ENCODE data around the gene UBE4A.
A peak's percentile ranks its signal among the peaks of the same experiment; 100 is the strongest.

The UBE4A gene

GRCh38 chr11:118341815-118342489 is 17.4 kb upstream of the UBE4A start:
- DNase-seq: no peak

GRCh38 chr11:118342503-118343161 is 16.8 kb upstream of the UBE4A start, which contains the start of gene CD3D:
TSS of gene CD3D (minus strand) at chr11:118342705. CDS start at chr11:118342607, 98 bp downstream.
- no peak for DNase-seq

- no peak for DNase-seq
These were observed 16.2 kb upstream of the UBE4A start for GRCh38 chr11:118343248-118343647.

GRCh38 chr11:118343981-118344515 is 15.4 kb upstream of the UBE4A start, which contains the start of gene CD3G:
TSS of gene CD3G (plus strand) at chr11:118344344. CDS start at chr11:118344424, 80 bp downstream.
- no peak for DNase-seq

GRCh38 chr11:118349475-118349874 is 9.9 kb upstream of the UBE4A start:
- no peak for DNase-seq

GRCh38 chr11:118353084-118353710 is 6.2 kb upstream of the UBE4A start:
- no peak for DNase-seq

GRCh38 chr11:118358071-118358470 is 1.3 kb upstream of the UBE4A start:
- no peak for DNase-seq

- no peak for DNase-seq
These were observed 5.7 kb downstream of the UBE4A start for GRCh38 chr11:118364956-118365615.

GRCh38 chr11:118366287-118366686 is 6.9 kb downstream of the UBE4A start:
- no peak for DNase-seq

GRCh38 chr11:118370774-118371173 is 11.4 kb downstream of the UBE4A start:
- no peak for DNase-seq

- no peak for DNase-seq
These were observed 13.9 kb downstream of the UBE4A start for GRCh38 chr11:118373263-118373662.

- no peak for DNase-seq
These were observed 14.5 kb downstream of the UBE4A start for GRCh38 chr11:118373871-118374270.

- no peak for DNase-seq
These were observed 15.3 kb downstream of the UBE4A start for GRCh38 chr11:118374729-118375128.

GRCh38 chr11:118375978-118376377 is 16.6 kb downstream of the UBE4A start:
- no peak for DNase-seq

- DNase-seq: no peak
These were observed 20.1 kb downstream of the UBE4A start for GRCh38 chr11:118379497-118379896.

GRCh38 chr11:118380571-118380970 is 21.2 kb downstream of the UBE4A start:
- DNase-seq: no peak

GRCh38 chr11:118382954-118383353 is 23.6 kb downstream of the UBE4A start:
- no peak for DNase-seq

- DNase-seq: no peak
These were observed 24.3 kb downstream of the UBE4A start for GRCh38 chr11:118383657-118384056.

GRCh38 chr11:118396097-118396501 is 36.7 kb downstream of the UBE4A start:
- DNase-seq: no peak

GRCh38 chr11:118397448-118397847 is 38.0 kb downstream of the UBE4A start:
- DNase-seq: no peak

- DNase-seq: no peak
These were observed 39.6 kb downstream of the UBE4A start for GRCh38 chr11:118398791-118399559.

- DNase-seq: peak; percentile 65
These were observed 41.9 kb downstream of the UBE4A start, which contains the start of gene ATP5MG for GRCh38 chr11:118401151-118401879. TSS of gene ATP5MG (plus strand) at chr11:118401606. CDS start at chr11:118401666, 60 bp downstream.
